Left forelimb (tissue), 1 donor: ENCODE data around the gene WT1.

Source experiments
- DNase-seq: peaks from one replicate; pipeline ENCODE4 v3.0.0-alpha.2; 2018; ENCODE audit warnings: low spot score

The WT1 gene

DNA sequence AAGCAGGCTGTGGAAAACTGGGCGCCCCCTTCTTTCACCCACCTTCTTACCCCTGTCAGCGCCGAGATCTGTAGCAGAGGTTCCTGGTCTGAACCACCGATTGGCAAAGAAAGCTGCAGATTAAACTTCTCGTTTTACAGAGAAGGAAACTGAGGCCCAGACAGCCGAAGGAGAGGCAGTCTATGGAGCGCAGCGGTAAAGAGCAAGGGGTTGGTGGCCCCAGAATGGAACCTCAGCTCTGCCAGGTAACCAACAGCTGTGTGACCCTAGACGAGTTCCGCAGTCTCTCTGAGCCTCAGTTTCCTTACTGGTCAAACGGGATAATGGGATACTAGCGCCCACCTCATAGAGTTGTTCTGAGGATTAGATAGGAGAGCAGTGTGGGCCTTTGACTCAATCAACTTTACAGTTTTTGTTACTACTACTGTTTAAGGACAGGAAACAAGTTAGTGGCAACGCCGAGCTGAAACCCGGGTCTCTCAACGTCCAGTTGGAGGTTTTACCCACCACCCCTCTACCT is 3.1 kb upstream of the WT1 start:
- DNase-seq: no peak

GRCh38 chr11:32437495-32438345 is 2.4 kb upstream of the WT1 start:
- no peak for DNase-seq

DNA sequence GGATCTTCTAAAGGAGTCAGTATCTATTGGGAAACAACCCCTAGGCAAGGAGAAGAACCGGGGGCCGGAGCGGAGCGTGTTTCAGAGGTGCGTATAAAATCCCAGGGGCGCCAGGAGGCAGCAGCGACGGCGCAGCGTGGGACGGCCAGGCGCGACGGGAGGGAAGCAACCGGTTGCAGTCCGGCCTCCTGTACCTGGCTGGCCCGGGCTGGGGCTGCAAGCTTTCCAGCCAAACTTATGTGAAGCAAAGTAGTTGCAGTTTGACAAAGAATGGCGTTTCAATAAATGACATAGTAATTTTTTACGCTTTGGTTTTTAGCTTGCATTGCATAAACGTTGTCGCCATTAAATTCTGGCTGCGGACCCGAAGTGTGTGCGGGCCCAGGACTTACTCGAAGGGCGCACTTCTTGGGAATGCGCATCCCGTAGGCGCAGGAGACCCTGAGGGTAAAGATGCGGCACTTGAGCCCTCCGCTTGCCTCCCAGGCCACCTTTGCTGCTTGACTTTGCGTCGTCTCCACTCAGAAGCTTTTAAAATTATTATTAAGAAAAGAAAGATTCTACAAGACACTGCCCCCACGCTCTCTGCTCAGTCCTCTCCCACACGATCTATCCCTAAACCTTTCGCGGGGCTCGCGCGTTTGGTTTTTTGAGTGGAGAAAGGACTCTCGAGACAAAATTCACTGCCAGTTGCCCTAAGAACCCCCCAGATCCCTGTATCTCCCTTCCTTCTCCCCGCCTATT is 1.6 kb upstream of the WT1 start:
- DNase-seq: no peak

DNA sequence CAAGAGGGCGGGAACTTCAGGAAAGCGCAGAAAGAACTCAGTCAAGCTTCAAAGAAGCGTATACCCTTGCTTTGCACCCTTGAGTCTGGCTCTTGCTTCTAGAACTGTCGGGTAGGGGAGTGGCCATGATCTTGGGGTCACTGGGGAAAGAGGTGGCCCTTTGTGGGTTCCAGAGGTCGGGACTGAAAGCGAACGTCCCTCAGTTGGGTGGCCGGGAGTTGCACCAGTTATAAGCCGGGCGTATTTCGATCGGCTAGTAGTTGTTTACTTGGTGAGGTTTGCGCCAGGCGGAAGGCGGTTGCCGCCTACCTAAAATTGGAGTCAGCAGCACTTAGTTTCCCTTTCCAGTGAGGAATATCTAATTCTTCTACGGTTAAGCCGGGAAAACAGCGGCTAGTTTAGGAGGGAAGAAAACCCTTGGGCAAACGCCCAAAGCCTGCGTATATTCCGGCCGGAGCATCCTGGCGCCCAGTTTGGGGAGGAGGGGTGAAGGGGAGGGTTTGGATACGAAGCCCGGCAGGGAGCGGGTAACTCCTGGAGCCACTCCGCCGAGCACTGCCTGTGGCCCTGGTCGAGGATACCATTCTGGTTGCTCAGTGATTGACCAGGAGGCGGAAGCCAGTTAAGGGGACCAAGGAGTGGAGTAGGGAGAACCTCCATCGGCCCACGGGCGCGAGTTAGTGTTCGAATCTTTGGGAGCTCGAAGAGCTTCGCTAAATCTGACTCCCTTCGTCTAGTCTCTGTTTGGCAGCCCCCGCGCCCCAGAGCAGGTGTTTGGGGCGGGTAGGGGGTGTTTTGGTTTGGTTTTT is 807 bp upstream of the WT1 start:
- no peak for DNase-seq

DNA sequence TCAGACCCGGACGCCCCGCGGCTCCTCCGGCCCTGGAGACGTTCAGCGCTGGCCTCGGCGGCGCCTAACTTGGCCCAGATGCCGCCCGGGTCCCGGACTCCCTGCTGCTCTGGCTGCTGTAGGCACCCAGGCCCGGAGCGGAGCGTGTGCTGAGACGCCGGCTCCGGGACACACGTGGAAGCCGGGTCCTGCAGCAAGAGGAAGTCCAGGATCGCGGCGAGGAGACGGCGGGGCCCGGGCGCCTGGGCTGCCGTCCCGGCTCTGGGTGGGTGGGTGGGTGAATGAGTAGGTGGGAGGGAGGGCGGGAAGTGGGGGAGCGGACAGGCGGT is 223 bp downstream of the WT1 start:
- no peak for DNase-seq

- no peak for DNase-seq
Measured at GRCh38 chr11:32434356-32435151, 785 bp downstream of the WT1 start.

- DNase-seq: no peak
Measured at GRCh38 chr11:32433914-32434355, 1.4 kb downstream of the WT1 start.

DNA sequence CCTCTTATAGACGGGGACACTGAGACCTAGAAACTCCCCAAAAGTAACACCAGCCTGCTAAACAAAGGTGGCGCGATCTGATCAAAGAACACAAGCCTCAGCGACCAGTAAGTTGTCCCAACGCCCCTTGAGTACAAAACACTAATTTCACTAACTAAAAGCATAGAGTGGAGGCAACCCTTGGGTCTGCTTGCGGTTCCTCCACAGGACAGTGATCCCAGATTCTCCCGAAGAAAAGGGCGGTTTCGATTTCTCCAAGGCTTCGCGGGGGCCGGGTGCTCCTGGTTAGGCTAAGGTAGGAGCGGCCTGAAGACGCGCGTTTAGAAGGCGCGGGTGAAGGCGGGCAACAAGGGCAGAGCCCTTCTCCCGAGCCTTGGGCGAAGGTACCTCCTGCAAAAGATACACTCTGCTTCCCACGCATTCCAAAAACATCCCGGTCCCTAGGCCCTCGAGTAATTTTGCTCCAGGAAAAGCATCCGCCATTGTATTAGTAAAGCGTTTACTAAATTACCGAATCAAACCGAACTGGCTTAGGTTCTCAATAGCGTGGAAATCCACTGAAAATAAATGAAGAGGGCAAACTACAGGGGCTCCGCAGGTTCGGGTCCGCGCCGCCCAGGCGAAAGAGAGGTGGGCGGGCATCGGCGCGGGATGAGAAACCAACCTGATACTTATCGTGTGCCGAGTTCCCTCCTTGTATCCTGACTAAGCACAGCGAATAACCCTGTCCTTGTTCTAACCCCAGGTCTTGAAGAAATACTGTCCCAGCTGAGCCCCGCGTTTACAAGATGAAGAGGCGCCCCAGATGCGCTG is 2.0 kb downstream of the WT1 start:
- no peak for DNase-seq

- DNase-seq: no peak
Measured at GRCh38 chr11:32432565-32432964, 2.8 kb downstream of the WT1 start.

DNA sequence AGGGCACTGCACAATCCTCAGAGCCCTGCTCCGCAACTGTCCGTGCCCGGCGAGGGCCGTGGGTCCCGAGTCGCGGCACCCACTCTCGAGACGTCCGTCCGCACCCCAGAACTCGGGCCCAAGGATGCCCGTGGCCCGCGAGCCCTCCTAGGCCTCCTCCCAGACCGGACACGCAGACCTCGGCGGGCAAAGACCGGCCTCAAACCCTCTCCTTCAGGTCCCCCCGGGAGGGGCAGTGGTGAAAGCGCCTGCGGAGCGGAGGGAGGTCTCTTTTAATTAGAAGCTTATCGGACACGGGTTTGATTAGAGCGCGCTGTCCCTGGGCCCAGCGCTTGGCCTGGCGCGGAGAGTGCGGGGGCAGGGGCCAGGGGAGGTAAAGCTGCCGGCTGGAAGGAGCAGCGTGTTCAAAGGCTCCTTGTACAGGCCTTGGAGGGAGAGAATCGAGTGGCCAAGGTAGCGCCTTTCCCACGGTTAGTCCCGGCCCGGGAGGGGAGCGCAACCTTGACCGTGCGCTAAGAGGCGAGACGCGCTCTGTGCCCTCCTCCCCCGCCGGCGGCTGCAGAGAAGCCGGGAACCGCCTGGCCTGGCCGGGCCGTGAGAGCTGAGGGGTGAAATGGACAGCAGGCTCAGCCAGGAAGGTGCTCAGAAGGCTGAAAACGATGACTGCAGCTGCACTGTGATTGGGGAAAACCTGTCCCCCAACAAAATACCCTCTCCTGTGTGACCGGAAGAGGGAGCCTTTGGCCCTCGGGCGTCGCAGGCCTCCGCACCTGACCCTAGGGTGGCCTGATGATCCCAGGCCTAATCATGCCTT is 4.6 kb downstream of the WT1 start:
- no peak for DNase-seq

GRCh38 chr11:32429477-32429876 is 5.9 kb downstream of the WT1 start:
- DNase-seq: no peak

- DNase-seq: no peak
Measured at GRCh38 chr11:32428665-32429303, 6.6 kb downstream of the WT1 start.

DNA sequence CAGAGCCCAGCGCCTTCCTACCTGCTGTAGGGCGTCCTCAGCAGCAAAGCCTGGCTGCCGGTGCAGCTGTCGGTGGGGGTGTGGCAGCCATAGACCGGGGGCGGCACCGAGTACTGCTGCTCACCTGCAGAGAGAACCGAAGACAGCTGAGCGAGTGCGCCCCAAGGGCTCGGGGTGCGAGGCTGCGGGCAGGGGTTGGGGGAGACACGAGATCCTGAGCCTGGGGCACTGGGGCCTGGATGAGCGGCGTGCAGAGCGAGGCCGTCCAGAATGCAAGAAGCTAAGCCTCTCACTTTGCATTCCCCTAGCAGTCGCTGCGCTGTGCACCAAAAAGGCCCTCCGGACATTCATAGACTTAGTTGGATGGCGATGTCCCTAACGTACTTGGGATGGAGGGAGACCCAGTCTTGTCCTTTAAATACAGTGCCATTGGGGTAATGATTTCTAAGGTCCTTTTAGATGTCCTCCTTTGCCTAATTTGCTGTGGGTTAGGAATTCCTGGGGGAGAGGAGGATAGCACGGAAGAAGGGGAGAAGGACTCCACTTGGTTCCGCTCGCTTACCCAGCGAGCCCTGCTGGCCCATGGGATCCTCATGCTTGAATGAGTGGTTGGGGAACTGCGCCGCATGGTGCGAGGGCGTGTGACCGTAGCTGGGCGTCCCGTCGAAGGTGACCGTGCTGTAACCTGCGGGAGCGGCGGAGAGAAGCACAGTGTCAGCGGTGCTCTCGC is 7.2 kb downstream of the WT1 start:
- no peak for DNase-seq

DNA sequence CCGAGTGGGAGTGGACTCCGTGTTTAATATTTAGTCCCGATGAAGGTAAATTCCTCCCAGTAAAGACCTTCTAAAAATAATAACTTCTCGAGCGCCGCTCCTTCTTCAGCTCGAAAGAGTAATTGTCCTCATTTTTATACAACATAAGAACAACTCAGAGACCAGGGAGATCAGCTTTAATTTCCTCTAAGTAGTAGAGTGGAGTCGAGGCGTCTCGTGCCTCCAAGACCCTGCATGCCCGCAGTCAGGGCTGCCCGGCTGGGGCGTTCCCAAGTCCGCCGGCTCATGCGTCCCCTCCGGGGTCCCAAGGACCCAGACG is 7.8 kb downstream of the WT1 start:
- no peak for DNase-seq

DNA sequence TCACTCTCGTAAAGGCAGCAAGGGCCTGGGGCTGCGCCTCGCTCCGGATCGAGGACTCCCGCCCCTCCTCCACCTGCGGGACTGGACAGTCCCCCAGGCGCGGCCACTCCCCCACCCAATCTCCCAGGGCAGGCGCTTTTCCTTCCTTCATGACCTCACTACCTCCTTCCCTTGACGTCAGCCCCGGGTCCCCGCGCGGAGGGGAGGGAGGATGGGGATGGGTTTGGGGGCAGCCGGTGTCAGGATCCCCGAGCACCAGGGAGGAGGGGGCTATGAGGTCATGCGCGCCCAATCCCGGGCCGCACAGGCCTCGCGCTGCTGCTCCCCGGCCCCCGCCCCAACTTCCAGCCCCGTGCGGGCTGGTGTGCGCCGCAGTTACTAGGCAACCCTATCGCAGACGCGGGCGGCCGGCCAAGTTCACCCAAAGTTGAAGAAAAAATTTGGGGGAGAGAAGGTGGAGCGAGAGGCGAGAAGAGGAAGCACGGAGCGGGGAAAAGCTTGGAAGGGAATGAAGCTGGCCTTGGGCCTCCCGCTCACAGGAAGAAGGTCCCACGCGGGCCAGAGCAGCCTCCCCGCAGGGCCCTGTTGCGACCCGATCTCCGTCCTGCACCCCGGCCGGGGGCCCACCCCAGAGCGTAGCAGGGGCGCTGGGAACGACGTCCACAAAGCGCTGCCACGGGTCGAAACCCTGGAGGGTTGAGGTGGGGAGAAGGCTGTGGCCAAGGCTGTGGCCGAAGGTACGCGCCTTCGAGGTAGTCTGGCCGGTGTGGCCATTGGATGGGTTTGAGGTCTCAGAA is 8.3 kb downstream of the WT1 start:
- DNase-seq: no peak

DNA sequence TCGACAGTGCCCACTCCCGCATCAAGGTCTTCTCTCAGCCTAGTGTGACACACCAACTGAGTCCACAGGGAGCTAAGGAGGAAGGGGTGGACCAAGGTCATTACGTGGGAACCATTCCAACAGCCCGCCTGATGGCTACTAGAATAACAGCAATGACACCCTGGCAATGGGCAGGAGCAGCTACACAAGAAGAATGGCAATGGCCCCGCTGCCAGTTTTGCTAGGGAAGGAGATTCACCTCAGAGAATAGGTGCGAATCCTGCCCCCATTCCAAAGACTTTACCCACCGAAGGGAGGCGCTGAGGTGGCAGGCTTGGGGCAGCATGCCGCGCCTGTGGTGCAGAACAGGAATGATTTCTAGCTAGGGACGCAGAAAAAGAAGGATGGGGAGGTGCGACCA is 9.1 kb downstream of the WT1 start:
- no peak for DNase-seq

GRCh38 chr11:32425761-32426160 is 9.6 kb downstream of the WT1 start:
- DNase-seq: no peak

DNA sequence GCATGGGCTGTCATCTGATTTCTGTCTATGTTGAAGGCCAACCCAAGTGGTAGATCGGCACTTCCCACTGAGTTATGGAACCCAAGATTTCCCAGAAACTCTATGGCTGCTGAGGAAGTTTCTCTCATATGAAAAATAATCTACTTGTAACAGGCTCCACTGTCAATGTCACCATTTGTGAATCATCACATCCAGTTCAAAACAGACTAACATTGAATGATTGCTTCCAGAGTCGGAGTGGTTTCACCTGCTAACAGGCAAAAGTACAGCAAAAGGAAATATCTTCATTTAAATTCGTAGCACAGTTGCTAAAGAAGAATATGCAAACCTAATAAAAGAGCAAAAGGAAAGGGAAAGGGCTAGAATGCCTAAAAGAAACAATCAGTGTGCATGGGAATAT is 12.8 kb downstream of the WT1 start:
- no peak for DNase-seq
